NK-92 treated with Interleukin-12 subunit alpha and Interleukin-12 subunit beta, amount 100 ng/mL, for 24 hours (cell line): ENCODE measurements around the gene ZNF143.
"Not testable (repeated sequence)": the region's sequence is repeated elsewhere in the genome, so short reads cannot be mapped to it uniquely, and the experiment has no call there.

ENCODE experiments used
- DNase-seq: peaks from one replicate; lab custom pipeline; 2025; lab: John Stamatoyannopoulos, UW

Gene ZNF143

DNA sequence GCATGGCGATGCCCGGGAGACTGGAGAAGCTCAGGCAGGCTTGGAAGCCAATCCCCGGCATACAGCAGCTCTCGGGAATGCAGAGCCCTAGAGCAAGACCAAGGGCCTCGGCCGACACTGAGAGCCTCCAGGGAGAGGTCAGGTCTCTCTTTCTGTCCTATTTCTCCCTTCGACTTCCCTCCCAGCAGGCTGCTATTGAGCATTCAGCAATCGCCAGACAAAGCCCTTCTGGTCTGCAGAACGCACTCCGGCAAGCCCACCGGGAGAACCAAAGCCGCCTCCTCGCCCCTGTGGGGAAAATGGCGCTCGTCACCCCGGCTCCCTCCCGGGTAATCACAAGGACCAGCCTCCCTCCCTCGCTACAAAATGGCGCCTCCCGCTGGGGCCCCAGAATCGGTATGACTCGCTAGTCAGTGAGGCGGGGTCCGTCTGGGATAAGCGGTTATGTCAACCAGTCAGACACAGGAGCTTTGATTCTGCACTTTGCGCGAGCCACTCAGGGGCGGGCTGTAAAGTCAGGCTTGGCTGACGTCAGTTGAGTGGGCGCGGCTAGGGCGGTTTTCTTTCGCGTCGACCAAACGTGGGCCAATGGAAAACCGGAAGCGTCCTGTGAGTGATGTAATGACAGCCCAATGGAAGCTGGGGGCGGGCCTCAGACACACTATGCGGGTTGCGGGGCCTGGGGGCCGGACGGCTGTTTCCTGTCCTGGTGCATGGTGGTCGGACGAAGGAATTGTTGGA lies at the start of gene ZNF143:
ZNF143 (plus strand) TSS at position 691 of the 741 bp plus-strand sequence. CDS start 10,297 bp downstream, outside the sequence.
- DNase-seq: peak; percentile 100

DNA sequence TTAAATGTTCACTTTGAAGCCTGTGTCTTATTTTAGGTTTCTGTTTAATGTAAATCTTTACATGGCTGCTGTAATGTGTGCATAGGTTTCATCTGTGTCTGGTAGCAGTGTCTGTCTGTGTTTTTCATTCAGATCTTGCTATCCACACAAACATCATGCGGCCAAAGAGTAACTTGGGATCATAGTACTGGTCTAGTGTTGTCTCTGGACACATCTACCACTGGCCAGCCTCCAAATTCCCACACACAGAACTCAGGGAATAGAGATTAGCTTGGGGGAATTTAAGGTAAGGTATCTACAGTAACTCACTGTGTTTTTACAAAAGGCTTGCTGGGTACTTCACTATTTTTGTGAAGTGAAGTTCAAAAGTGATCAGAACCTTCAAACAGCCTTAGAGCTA lies 32.1 kb upstream of the ZNF143 start:
- no peak for DNase-seq

DNA sequence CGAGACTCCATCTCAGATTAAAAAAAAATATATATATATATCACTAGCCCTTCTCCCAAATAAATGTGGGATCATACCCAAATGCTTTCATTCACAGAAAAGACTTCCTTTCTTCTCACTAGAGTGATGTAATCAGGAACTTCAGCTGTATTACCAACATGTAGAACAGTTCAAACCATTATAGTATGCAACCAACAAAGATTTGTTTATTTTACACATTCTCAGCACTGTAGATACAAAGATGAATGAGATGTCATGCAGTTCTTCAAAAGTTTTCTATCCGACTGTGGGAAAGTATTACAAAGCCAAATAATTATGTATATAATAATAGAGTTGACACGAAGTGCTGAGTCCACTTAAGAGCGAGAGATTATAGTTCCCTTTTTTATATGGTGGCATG lies 22.2 kb upstream of the ZNF143 start:
- DNase-seq: no peak

DNA sequence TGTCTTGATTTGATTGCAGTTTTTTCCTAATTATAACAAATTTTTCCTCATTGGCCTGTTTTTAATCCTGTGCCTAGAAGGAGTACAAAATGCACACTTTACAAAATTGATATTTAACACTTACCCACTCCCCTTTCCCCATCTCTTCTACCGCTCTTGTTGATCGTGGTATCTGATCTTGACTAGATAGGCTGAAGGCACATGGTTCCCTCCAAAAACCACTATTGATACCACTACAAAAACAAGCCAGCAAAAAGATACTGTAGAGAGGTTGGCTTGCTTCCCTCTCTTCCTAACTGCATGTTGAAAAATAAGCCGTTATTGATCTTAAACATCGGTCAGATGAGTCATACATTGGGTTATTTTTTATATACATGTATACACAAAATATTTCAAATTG lies 14.6 kb upstream of the ZNF143 start:
- DNase-seq: no peak

DNA sequence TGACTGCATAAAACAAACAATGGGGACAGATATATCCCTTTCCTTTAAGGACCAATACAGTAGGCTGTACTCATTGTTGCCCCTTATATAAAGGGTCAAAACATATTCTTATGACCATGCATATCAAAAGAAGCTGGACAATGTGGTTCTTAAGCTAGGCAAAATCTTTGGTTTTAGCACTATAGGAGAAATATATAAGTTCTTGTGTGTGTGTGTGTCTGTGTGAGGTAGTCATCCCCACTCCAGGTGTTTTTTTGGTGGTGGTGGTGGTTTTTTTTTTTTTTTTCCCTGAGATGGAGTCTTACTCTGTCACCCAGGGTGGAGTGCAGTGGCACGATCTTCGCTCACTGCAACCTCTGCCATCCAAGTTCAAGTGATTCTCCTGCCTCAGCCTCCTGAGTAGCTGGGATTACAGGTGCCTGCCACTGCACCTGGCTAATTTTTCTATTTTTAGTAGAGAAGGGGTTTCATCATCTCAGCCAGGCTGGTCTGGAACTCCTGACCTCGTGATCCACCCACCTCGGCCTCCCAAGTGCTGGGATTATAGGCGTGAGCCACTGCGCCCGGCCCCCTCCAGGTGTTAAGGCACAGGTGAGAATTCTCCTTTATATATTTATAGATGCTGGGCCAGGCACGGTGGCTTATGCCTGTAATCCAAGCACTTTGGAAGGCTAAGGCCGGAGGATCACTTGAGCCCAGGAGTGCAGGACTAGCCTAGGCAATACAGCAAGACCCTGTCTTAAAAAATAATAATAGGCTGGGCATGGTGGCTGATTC lies 12.0 kb upstream of the ZNF143 start:
- no peak for DNase-seq

DNA sequence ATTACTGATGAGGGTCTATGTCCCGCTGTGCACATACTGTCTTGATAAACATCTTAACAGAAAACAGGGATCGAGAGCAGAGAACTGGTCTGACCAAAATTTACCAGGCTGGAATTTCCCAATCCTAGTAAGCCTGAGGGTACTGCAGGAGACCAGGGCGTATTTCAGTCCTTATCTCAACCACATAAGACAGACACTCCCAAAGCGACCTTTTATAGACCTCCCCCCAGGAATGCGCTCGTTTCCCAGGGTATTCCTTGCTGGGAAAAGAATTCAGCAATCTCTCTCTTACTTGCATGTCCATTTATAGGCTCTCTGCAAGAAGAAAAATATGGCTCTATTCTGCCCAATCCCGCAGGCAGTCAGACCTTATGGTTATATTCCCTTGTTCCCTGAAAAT lies 8.8 kb upstream of the ZNF143 start:
- not testable (repeated sequence) for DNase-seq

DNA sequence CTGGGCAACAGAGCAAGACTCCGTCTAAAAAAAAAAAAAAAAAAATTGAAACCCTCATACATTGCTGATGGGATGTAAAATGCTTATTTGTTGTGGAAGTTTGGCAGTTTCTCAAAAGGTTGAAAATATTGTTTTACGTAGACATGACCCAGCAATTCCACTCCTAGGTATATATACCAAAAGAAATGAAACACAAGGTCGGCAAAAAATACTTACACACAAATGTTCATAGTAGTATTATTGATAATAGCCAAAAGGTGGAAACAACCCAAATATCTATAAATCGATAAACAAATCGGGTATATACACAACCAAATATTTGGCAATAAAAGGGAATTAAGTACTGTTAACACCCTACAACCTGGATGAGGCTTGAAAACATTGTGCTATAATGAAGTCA lies 5.1 kb upstream of the ZNF143 start:
- DNase-seq: no peak

DNA sequence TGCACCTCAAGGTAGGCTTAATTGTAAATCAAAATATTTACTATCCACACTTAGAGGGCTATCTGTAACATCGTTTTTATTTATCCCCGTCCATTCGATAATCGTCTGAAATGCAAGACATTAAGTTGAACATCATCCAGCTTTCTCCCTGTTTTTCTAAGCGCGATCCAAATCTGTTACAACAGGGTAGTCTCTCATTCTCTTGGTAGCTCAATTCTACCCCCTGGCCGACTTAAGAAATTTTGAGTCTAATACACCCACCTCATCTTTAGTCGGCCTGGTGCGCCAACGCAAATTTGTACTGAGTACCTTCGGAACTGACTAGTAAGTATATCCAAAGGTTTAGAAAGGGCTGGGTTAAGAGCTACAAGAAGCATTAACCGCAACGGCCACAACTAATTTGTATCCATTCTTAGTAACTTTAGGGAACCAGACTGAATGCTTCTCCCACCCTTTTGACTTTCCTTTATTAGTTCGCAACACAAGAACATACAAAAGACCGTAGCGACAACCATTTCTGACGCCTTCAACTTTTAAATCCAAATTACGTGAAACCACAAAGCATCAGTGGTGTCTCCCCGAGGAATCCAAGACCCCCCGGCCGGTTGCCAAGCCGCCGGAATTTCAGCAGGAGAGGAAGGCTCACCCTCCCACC lies 1.0 kb upstream of the ZNF143 start:
- DNase-seq: no peak

DNA sequence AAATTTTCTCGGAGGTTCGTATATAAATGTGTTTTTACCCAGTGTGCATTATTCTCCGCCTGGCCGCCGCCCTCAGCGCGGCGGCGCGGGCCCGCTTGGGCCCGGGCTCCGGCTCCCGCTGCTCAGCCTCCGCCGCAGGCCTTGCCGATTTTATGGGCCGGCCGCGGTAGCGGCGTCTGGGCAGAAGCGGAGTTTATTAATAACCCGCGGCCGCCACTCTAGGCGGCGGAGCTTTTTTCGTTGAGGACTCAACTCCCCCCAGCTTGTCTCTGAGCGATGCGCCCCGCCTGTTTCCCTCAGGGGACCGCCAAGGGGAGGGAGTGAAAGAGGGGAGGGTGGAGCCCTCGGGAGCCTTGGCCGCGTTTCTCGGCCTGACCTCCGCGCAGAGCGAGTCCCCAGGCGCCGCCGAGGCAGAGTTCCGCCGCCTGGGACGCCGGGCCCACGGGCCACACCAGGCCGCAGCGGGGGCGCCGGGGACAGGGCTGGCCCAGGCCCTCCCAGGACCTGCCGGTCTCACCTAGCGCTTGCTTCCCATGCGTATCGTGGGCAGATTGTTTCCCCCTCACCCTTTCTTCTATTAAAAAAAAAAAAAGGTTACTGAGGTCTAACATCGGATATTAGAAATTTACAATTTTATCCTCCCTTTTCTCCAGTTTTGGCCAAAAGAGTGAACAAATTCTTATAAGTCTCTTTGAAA lies 399 bp downstream of the ZNF143 start:
- peak; percentile 85 for DNase-seq

DNA sequence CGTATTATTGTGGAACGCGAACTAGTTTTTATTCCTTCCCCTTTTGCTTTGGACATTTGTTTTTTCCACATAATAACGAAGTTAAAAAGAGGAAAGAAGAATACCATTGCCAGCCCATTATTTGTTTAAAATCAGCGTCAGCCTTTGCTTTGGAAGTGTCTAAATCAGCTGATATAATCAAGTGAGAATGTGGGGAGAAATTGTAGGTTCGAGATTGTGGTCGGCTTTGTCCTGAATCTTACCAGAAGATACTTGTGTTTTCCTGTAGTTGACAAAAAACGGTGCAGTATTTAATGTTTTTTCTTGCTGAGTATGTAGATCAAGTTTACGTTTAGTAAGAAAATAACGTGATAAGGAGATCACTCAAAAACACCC lies 935 bp downstream of the ZNF143 start:
- DNase-seq: no peak

DNA sequence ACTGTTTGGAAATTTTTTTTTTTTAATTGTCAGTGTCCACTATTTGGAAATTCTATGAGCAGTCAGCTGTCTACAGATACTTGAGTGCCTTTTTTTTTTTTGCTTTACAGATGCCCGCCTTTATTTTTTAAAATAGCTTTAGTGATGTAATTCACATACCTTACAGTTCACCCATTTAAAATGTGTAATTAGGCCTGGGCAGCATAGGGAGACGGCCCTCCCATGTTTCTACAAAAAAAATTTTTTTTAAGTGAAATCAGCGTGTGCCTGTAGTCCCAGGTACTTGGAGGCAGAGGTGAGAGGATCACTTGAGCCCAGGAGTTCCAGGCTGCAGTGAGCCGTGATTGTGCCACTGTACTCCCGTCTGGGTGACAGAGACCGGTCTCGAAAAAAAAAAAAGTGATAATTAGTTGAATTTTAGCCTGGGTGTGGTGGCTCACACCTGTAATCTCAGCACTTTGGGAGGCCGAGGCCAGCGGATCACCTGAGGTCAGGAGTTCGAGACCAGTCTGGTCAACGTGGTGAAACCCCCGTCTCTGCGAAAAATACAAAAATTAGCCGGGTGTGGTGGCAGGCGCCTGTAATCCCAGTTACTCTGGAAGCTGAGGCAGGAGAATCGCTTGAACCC lies 1.5 kb downstream of the ZNF143 start:
- DNase-seq: no peak

DNA sequence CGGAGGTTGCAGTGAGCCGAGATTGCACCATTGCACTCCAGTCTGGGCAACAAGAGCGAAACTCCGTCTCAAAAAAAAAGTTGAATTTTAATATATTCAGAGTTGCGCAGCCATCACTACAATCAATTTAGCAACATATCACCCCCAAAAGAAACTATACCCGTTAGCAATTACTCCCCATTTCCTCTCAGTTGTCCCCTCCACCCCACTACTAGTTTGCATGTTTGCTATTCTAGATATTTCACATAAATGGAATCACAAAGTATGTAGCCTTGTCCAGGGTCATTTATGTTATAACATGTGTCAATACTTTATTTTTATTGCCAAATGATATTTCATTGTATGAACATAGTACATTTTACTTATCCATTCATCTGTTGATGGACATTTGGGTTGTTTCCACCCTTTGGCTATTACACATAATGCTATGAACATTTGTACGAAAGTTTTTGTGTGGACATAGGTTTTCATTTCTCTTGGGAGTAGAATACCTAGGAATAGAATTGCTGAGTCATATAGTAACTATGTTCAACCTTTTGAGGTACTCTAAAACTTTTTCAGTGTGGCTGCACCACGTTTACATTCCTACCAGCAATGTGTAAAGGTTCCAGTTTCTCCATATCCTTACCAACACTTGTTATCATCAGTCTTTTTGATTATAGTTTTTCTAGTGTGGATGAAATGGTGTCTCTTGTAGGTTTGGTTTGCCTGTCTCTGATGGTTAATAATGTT lies 2.2 kb downstream of the ZNF143 start:
- DNase-seq: no peak

DNA sequence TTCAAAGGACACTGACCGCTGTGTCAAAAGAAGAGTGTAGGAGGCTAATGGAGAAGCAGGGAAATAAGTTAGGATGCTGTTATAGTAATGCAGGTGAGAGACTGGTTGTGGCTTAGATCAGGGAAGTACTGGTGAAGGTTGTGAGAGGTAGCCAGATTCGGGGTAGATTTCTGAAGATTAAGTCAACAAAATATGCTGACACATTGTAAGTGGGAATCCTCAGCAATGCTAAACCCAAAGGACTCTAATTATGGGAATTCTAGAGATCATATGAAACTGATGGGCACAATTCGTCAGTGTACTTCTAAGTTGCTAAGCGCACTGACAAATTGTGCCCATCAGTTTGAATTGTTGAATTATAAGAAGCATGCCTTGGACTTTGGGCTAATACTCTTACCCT lies 10.0 kb downstream of the ZNF143 start:
- DNase-seq: no peak

DNA sequence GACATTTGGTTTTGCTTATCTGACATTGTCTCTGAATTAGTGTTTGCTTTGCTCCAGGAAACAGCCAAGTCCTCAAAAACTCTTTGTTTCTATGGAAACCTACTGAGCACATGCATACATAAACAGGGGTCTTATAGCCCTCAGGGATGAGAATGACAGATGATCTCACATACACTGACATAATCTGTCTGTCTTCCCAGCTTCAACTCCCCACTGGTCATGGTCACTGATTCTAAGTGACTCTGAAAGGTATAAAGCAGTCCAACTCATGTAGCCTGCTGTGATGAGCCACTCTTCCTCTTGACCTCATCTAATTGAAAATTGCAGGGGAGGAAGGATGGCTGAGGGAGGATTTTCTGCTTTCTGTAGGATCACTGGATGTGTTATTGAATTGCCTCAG lies 12.6 kb downstream of the ZNF143 start:
- DNase-seq: no peak

DNA sequence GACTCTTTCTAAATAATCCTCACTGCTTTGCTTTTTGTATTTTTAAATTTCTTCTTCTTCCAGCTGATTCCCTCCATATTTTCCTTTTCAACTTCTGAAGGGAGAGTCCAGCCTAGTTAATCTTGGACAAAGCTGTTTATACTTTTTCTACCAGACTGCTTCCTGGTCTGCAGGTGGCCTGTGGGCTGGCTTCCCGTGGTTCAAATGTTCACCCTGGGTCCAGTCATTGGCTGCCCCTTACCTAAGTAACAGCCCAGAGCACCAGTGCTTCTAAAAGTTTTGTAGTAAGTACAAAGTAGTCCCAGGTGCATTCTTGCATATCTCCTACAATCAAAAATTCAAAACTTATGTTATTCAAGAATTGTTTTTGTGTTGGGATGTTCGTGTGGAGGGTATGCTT lies 19.1 kb downstream of the ZNF143 start:
- no peak for DNase-seq

DNA sequence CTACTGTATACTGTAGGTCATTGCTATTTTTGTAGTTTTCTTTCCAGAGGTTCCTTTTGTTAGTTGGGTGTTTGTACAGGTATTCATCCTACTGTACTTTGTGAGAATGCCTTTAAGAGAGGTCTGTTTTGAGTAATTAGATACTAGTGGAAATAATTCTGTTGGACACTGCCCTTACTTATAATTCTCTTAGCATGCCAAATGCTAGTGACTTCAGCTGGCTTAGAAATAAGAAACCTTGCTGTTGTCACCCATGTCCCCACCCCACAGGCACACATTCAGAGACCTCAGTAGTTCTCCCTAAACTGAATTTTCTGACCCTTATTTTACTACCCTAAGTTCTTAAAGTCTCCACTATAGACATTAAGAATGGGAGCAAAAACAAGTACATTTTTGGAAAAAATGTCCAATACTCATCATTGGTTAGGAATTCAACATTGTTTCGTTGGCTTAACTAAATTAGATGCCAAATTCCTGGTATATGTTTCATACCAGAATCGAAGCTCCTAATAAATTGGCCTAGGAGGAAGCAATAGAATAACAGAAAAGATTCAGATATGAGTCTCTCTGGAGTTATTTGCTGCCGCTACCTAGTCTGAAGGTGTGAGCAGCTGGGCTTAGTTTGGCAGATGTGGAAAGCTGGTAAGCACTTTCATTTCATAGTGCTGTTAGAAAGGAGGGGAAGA lies 28.4 kb downstream of the ZNF143 start:
- no peak for DNase-seq

DNA sequence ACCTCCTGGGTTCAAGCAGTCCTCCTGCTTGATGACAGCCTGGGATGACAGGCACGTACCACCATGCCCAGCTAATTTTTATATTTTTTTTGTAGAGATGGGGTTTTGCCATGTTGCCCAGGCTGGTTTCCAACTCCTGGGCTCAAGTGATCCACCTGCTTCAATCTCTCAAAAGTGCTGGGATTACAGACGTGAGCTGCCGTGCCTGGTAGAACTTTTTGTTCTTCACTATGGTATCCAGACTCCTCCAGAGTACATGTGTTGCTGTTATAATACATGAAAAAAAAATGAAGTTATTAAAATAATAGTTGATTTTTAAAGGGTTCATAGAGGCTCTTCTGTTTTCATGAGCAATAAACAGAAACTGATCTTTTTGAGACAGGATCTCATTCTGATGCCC lies 29.6 kb downstream of the ZNF143 start:
- no peak for DNase-seq

DNA sequence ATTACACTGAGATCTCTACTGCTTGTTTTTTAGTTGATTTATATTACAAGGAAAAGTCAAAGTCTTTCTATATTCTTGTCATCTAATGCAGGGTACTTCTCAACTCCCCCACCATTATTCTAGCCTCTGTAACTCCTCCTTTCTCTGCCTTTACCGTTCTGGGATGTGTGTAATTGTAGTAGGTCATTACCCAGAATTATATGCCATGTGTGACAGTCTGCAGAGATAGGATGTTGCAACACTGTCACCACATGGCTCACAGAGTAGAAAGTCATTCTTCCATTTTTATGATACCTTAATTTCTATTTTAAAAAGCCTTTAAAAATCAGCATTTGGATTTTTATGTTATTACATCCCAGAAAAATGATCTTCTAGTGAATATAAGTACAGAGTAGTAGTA lies 32.7 kb downstream of the ZNF143 start:
- no peak for DNase-seq

DNA sequence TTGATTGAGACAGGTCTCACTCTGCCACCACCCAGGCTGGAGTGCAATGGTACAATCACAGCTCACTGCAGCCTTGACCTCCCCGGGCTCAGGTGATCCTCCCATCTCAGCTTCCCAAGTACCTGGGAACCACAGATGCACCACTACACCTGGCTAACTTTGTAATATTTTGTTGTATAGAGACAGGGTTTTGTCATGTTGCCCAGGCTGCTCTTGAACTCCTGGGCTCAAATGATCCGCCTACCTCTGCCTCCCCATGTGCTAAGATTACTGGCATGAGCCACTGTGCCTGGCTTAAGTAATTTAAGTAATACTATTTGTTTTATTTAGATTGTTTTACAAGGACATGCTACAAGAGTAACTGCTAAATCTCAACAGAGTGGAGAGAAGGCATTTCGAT lies 33.5 kb downstream of the ZNF143 start:
- DNase-seq: no peak

DNA sequence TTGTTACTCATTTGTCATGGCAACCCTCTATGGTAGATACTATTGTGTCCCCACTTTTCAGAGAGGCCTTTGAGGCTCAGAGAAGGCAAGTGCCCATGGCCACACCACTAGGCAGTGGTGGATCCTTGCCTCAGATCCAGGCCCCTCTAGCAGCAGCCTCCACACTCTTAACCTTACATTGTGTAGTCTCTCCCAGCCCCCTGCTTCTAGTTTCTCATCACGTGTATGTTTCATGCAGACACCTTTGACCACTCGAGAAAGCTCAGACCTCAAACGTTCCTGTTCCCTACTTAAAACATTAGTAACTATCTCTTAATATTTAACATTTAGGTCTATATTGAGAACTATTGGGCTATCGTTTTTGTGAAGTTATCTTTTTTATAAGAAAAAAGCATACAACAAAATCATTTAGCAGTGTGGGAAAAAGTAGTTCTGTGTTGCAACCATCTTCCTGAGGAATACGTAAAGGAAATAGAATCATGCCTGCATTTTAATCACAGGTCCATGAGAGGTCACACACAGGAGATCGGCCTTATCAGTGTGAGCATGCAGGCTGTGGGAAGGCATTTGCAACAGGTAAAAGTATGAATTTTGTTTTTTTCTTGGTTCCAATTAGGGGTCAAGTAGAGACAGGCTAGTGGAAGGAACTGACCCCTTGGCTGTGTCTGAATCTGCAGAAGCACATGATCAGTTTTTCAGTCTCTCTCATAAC lies 35.1 kb downstream of the ZNF143 start:
- peak; percentile 10 for DNase-seq
